Left renal pelvis (tissue), 4 donors: Measurements from ENCODE around the gene RNPS1. TPM values are rescaled to one million over a fixed set of nuclear protein-coding genes. Genes with fewer than 3 reads are reported as not detected.

Source experiments
- DNase-seq, 4 donors: peaks; one replicate each; pipeline ENCODE4 v3.0.0-alpha.2; 2013; ENCODE audit warnings: low read depth in 4 of 4, low spot score in 3 of 4
- polyA plus RNA-seq, 4 donors: library from polyadenylated mRNA; unstranded; fragments of 120-200 nt; gene quantifications; one replicate each; pipeline ENCODE4 v1.2.1, GENCODE V29; 2013; ENCODE audit not compliant: insufficient read length in 4 of 4

Gene RNPS1
- polyA plus RNA-seq, 4 donors: 146 to 214 (median 201) TPM

DNA sequence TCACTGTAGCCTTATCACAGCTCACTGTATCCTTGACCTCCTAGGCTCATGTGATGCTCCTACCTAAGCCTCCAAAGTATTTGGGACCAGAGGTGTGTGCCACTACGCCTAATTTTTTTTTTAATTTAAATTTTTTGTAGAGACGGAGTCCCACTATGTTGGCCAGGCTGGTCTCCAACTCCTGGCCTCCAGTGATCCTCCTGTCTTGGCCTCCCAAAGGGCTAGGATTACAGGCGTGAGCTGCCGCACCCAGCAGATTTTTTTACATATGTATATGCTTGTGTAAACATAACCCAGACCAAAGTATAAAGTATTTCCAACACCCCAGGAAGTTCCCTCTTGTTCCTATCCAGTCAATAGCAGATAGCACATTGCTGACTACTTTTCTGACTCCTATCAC is 51.6 kb downstream of the RNPS1 start:
- no peak for DNase-seq

DNA sequence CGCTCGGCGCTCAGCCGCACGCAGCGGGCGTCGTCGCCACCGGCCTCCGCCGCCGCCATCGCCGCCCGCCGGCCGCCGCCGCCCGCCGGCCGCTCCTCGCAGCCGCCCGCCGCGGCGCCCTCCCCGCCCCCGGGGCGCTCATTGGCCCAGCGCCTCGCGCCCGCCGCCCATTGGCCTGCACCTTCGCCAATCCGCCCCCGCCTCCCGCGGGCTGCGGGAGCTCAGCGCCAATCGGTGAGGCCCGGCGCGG is 53.3 kb downstream of the RNPS1 start, which contains the start of gene PGP:
Gene PGP (minus strand): TSS at position 122 of the 250 bp plus-strand sequence. CDS start 63 bp downstream, at position 59.
- no peak for DNase-seq

DNA sequence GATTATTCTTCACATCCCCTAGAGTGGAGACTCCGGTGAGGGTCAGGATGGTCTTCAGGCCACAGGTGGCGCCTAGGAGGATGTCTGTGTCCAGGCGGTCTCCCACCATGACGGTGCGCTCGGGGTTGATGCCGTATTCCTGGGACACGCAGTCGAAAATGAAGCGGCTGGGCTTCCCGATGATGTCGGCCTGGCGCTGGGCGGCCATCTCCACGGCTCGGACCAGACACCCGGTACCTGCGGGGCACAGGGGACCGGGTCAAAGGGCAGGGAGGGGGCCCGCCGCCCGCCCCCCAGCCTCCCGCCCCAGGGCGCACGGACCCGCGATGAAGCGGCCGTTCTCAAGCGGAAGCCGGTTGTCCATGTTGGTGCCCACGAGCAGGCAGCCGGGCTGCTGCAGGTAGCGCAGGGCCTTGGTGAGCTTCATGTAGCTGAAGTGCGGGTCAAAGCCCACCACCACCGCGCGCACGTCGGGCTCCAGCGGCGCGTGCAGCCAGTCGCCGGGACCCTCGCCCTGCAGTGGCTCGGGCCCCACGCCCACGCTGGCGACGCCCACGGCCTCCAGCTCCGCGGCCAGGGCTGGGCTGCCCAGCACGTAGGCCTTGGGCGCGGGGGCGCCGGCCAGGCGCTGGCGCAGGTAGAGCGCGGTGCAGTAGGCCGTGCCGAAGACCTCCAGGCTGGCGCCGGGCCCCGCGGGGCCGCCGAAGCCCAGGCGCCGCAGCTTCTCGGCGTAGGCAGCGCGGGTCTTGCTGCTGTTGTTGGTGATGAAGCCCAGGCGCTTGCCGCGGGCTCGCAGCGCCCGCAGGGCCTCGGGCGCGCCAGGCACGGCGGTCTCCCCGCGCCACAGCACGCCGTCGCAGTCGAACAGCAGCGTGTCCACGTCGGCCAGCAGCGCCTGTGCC is 53.9 kb downstream of the RNPS1 start:
- no peak for DNase-seq

DNA sequence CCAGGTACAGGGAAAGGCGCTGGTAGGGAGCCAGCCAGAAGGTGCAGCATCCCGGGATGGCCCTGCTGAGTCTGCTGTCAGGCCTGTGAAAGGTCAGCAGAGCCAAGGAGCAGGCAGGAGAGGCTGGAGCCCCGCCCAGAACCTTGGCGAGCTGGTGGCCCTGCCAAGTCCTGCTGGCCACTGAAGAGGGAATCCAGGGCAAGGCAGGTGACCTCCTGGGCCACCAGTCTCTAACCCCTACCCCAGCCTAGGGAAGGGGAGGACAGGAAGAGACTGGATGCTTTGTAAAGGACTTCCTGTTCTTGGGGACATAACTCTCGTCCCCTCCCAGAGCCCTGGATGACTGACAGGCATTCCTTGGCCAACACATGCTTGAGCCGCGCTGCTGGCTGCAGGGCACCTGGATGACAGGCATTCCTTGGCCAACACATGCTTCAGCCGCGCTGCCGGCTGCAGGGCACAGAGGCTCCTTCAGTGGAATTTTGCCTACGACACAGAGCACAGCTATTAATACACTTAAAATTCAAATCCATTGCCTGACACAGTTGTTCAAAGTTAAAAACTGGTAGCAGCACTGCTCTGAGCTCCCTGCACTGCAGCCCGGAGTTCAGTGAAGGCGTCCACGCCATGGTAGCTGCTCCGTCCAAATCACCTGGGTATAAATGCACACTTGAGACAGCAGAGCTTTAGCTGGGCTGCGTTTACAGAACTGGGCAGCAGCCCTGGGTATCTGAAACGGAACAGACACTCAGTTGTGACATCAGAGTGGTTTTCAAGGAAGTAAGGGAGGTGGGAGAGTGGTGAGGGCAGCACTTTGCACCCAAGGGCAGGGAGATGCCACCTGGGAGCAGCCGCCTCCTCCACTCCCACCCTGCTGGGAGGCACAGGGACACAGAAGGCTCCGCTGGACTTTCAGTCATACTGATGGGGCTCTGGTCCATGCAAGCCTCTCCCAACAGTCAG is 55.3 kb downstream of the RNPS1 start:
- DNase-seq: no peak

DNA sequence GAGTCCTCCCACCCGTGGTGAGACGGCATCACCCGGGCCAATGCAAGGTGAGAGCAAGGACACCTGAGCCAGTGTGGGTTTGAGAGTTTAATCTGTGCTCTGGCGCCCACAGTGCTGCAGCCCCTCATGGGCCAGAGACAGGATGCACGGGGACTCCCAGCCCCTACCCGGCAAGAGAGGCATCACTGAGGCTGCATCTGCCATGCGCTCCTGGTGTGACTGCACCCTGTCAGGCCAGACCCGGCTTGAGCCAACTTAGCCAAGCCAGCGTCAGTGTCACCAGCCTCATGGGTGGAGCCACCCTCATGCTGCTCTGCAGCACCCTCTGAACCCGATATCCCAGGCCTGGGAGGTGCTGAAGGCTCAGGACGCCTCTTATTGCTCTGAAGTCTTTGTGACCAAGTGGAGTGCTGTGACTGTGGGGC is 56.0 kb downstream of the RNPS1 start:
- DNase-seq: no peak

DNA sequence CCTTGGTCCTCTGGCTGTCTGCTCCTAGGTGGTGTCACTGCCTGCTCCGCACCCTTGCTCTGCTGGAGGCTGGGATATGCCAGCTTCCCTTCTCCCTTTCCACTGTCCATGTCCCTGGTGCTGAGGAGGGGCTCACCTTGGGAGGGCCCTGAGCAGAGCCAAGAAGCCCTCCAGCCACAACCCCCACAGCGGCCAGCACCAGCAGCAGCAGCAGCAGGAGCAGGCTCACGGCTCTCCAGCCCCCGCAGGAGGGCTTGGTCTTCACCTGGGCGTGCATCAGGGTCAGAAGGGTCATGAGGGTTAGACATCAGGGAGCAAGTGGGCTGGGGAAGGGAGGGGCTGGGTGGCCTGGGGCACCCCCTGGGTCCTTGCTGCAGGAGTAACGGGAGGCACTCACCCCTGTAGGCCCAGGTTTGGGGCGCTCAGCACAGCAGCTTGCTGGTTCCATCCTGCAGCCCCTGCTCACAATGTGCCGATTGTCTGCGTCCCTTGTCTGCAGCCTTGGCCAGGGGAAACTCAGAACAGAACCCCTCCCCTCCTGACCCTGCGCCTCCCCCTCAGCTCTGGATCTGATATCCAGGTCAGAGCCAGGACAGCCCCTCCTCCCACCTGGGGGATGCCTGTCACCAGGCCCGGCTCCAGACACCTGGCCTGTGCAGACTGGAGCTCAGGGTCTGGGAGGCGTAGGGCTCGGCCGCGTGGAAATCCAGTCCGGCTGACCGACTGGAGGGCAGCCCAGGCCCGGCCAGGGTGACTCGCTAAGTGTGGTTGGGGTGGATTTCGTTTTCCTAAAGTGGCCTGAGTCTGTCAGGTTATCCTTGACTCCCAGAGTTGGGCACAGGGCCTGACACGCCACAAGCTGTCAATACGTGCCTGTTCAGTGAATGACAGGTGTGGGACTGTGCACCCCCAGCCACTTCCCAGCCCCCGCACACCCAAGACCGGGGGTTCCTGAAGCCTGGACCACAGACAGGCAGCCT is 57.2 kb downstream of the RNPS1 start, which contains the start of gene BRICD5:
Gene BRICD5 (minus strand): TSS at position 478 of the 980 bp plus-strand sequence. CDS start 30 bp downstream, at position 448.
- DNase-seq: no peak

DNA sequence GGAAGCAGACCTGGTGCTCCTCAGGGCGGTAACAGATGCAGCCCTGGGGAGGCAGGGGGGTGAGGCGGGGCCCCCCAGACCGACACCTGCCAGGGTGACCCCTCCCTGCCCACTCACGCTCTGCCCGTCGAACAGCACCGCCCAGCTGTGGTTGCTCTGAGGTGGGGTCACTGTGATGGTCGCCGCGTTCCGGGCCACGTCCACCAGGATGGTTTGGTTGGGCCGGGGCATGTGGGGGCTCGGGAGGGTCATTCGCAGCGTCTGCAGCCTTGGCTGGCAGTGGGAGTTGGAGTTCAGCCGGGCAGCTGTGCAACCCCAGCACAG is 58.0 kb downstream of the RNPS1 start:
- DNase-seq: no peak

DNA sequence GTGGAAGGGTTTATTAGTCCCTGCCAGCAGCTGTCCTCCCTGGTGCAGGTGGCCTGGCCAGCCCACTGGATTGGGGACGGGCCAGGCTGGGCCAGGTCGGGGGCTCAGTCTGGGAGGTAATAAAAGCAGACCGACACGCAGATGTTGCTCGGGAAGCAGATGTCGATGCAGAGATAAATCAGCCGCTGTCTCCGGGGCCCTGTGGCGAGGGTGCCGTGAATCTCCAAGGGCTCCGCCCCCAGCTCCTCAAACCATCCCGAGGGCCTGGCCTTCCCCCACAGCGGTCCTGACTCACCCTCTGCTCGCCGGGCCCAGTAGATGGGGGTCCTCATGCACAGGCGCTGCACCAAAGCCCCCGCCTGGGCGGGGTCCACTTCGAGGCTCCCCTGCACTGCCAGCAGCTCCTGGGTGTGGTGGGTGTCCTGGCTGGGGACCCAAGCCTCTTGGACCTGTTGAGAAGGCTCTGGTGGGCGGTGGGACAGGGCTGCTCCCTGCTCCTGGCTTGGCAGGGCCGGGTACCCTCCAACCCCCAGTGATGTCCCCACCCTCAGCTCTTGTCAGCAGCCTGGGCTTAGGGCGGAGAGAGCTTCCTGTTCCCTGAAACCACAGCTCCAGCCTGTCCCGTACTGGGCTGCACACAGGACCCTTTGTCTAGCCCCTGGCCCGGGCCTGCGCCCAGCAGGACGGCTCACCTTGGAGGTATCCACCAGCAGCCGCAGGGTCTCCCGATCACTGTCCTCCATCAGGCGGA is 58.5 kb downstream of the RNPS1 start:
- no peak for DNase-seq

DNA sequence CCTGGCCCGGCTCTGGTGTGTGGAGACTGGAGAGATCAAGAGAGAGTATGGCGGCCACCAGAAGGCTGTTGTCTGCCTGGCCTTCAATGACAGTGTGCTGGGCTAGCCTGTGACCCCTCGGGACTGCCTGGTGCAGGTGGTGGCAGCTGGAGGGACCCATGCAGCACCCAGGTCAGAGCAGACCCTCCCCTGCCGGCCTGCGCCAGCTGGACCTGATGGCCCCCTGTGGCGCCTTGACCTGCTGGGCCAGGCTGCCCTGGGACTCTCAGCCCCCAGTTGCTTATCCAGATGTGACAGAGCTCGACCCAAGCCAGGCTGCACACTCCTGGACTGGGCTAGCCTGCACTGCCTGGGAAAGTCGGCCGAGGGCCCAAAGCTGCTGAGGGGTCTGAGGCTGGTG is 59.2 kb downstream of the RNPS1 start:
- DNase-seq: no peak

DNA sequence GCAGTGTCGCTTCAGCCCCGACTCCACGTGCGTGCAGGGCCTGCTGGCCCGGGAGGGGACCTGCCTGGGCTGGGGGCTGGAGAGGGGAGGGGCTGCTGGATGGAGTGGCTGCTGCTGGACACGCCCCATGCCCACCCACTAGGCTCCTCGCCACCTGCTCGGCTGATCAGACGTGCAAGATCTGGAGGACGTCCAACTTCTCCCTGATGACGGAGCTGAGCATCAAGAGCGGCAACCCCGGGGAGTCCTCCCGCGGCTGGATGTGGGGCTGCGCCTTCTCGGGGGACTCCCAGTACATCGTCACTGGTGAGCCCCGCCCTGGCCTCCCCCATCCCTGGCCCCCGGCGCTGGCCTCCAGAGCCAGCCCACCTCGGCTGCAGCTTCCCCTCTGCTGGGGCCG is 59.6 kb downstream of the RNPS1 start:
- no peak for DNase-seq

DNA sequence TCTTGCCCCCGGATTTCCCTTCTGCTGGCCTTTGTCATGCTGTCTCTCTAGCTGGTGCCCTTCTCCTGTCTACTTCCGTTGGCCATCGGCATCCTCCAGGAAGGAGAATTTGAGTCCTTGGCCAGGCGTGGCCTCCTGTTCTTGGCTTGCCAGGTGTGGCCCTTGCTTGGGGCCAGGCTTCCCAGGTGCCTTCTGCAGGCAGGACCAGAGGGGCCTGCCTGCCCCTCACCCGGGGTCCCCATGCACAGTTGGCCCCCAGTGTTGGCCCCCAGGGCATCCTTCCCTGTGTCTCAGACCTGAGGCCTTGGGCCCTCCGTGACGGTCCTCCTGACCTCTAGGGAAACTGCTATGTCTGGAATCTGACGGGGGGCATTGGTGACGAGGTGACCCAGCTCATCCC is 60.1 kb downstream of the RNPS1 start:
- DNase-seq: no peak

DNA sequence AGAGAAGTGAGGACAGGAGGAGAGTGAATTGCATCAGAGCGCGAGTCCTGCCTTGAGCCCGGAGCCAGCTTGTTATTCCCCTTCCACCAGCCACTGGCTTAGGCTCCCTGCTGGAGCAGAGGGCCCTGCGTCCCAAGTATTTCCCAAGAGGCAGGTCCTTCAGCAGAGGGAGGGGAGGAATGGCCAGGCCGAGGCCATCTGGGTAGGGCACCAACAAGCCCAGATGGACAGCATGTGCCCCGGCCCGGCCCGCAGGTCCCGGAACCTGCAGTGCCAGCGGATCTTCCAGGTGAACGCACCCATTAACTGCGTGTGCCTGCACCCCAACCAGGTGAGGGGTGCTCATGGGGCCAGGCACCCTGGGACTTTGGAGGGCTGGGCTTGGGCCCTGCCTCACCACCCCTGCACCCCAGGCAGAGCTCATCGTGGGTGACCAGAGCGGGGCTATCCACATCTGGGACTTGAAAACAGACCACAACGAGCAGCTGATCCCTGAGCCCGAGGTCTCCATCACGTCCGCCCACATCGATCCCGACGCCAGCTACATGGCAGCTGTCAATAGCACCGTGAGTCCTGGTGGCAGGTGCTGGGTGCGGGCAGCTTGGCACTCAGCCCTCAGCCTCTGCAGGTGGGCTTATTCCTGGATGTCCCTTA is 61.0 kb downstream of the RNPS1 start:
- DNase-seq: no peak

DNA sequence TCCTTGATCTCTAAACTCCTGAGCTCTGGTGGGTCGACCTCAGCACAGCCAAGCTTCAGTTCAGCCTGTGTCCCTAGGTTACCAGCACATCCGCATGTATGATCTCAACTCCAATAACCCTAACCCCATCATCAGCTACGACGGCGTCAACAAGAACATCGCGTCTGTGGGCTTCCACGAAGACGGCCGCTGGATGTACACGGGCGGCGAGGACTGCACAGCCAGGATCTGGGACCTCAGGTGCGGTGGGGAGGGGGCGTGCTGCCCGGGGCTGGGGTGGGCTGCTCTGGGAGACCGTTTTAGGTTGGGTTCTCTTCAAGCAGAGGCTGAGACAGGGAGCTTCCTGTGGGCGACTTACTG is 61.5 kb downstream of the RNPS1 start:
- no peak for DNase-seq

DNA sequence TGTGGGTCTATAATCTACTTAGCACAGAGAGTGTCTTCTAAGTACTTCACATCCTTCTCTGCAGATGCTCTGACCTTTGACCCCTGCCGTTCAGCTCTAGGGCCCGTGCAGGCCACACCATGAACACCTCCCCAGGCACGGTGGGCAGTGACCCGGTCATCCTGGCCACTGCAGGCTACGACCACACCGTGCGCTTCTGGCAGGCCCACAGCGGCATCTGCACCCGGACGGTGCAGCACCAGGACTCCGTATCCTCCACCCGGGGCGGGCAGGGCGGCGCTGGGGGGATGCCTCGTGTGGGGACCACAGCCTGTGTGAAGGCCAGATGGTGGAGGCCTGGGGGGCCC is 62.0 kb downstream of the RNPS1 start:
- DNase-seq: no peak

DNA sequence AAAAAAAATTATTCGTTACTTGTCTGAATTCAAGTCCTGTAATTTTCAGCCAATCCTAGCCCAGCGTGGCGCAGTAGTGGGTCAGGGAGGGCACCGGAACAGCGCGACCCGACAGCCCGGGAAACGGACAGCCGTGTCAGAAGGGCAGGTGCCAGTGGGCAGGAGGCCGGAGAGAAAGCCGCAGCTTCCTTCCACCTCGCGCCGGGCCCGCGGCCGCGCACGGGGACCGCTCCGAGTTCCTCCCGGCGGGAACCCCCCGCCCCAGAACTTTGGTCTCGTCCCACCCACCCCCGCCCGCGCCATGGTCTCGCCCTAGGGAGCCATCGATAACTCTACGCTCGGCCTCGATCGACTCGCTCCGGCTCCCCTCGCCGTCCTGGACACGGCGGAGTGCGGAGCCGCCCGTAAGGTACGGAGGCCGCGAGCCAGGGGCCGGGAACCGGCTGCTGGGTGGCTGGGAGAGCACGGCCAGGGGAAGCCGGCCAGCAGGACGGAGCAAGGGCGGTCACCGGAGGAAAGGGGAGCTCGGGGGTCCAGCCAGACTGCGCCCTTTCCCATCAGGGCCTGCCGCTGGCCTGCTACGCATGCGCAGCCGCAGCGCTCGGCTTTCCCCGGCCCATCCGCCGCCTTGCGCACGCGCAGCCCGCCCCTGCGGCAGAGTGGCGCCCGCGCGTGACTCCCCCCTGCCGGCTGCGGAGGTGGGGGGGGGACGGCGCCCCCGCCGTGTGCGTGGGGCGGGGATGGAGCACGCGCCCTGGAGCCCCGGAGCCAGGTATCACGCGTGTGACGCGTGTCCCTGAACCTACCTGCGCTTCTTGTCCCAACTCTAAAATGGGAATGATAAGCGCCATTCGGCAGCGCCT is 62.6 kb downstream of the RNPS1 start, which contains the start of gene MLST8:
Gene MLST8 (plus strand): TSS at position 351 of the 863 bp plus-strand sequence. CDS start 632 bp downstream, outside the sequence.
- DNase-seq: peak; percentile 73 to 85 (median 78)

DNA sequence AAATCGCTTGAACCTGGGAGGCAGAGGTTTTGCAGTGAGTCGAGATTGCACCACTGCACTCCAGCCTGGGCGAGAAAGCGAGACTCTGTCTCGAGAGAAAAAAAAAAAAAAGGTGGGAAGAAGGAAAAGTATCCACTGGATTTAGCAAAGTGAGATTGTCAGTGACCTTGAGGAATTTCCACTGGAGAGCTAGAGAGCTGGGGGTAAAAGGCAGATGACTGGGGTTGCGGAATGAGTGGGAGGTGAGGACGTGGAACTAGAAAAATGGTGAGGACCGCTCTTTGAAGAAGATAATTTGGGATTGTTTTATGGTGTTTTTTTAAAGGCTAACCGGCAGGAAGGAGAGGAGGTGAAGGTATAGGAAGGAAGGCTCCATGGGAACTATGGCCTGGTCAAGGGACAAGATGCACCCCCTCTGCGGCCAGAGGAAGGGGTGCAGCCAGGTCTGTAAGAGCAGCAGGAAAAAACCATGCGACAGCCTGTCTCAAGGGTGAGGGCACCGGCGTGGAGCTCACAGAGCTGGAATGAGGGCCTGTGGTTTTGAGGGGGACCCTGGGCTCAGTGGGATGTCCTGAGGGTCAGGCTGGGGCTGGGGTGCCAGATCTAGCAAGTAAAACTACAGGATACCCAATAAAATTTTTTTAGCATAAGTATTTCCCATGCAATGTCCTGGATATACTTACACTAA is 63.4 kb downstream of the RNPS1 start:
- DNase-seq: no peak
